Liver (tissue), 9 donors: Measurements from ENCODE around the gene C14orf119. TPM values are rescaled to one million over a fixed set of nuclear protein-coding genes. Genes with fewer than 3 reads are reported as not detected.

ENCODE experiments used
- DNase-seq: peaks from one replicate; pipeline ENCODE4 v3.0.0-alpha.2; 2017; ENCODE audit warnings: low spot score
- H3K27ac ChIP-seq, 2 donors: one replicate each; pipeline ENCODE4 v1.7.0; 2013; ENCODE audit warnings: inconsistent platforms in 2 of 2, low read length in 2 of 2, control low read depth in 1 of 2, low read depth in 1 of 2, mild to moderate bottlenecking in 1 of 2
- H3K27me3 ChIP-seq, 4 donors: one replicate each; pipeline versions ENCODE4 v1.6.1 to v1.7.0; 2013; ENCODE audit warnings: low read length in 3 of 4, inconsistent platforms in 1 of 4, mild to moderate bottlenecking in 1 of 4, moderate library complexity in 1 of 4; ENCODE audit not compliant: control insufficient read depth in 4 of 4, insufficient read depth in 4 of 4
- H3K36me3 ChIP-seq, 4 donors: one replicate each; pipeline versions ENCODE4 v1.6.1 to v1.7.0; 2013; ENCODE audit warnings: low read length in 3 of 4, mild to moderate bottlenecking in 3 of 4, low read depth in 1 of 4, moderate library complexity in 1 of 4; ENCODE audit not compliant: control insufficient read depth in 4 of 4, insufficient read depth in 3 of 4
- H3K4me1 ChIP-seq, 4 donors: one replicate each; pipeline versions ENCODE4 v1.6.1 to v1.7.0; 2013; ENCODE audit warnings: low read length in 3 of 4, mild to moderate bottlenecking in 3 of 4, moderate library complexity in 1 of 4; ENCODE audit not compliant: control insufficient read depth in 4 of 4, insufficient read depth in 4 of 4
- H3K4me3 ChIP-seq, 3 donors: one replicate each; pipeline versions ENCODE4 v1.6.1 to v1.7.0; 2013; ENCODE audit warnings: low read length in 3 of 3, control low read depth in 1 of 3, low read depth in 1 of 3, mild to moderate bottlenecking in 1 of 3
- H3K9ac ChIP-seq, 2 donors: one replicate each; pipeline ENCODE4 v1.7.0; 2013; ENCODE audit warnings: low read length in 2 of 2, mild to moderate bottlenecking in 2 of 2, moderate library complexity in 2 of 2, control low read depth in 1 of 2, low read depth in 1 of 2
- H3K9me3 ChIP-seq, 4 donors: one replicate each; pipeline versions ENCODE4 v1.6.1 to v1.7.0; 2013; ENCODE audit warnings: low read length in 3 of 4; ENCODE audit not compliant: control insufficient read depth in 4 of 4
- ATF3 ChIP-seq: IDR thresholded peaks from 2 replicates; pipeline ENCODE4 v1.6.1; 2016; ENCODE audit warnings: antibody characterized with exemption
- CTCF ChIP-seq: fragments of 150-350 bp; IDR thresholded peaks from 2 replicates; pipeline ENCODE4 v1.5.1; 2017; ENCODE audit warnings: improper control_type of control experiment, low read depth, low read length; ENCODE audit not compliant: missing input control
- EGR1 ChIP-seq, 2 donors: IDR thresholded peaks; 2 replicates each; pipeline ENCODE4 v1.6.1; 2016 to 2018; ENCODE audit warnings: antibody characterized with exemption in 2 of 2, low read depth in 2 of 2
- FOXA1 ChIP-seq: IDR thresholded peaks from 2 replicates; pipeline ENCODE4 v1.6.1; 2016; ENCODE audit warnings: antibody characterized with exemption
- FOXA2 ChIP-seq: IDR thresholded peaks from 2 replicates; pipeline ENCODE4 v1.6.1; 2016; ENCODE audit warnings: antibody characterized with exemption
- GABPA ChIP-seq, 2 donors: IDR thresholded peaks in 1 of 2; conservative IDR thresholded peaks in 1 of 2; 2 replicates each; pipeline ENCODE4 v1.6.1; 2016; ENCODE audit warnings: antibody characterized with exemption in 2 of 2, mild to moderate bottlenecking in 1 of 2, moderate library complexity in 1 of 2
- HNF4A ChIP-seq, 2 donors: conservative IDR thresholded peaks; 2 replicates each; pipeline ENCODE4 v1.6.1; 2016; ENCODE audit warnings: antibody characterized with exemption in 2 of 2, mild to moderate bottlenecking in 2 of 2
- HNF4G ChIP-seq: IDR thresholded peaks from 2 replicates; pipeline ENCODE4 v1.6.1; 2016; ENCODE audit warnings: antibody characterized with exemption
- JUND ChIP-seq, 2 donors: IDR thresholded peaks; 2 replicates each; pipeline ENCODE4 v1.6.1; 2016; ENCODE audit warnings: antibody characterized with exemption in 2 of 2
- MAX ChIP-seq: IDR thresholded peaks from 2 replicates; pipeline ENCODE4 v1.6.1; 2016; ENCODE audit warnings: antibody characterized with exemption
- NR2F2 ChIP-seq: IDR thresholded peaks from 2 replicates; pipeline ENCODE4 v1.6.1; 2016; ENCODE audit warnings: antibody characterized with exemption
- RAD21 ChIP-seq, 2 donors: IDR thresholded peaks; 2 replicates each; pipeline ENCODE4 v1.6.1; 2016; ENCODE audit warnings: antibody characterized with exemption in 2 of 2, mild to moderate bottlenecking in 2 of 2
- REST ChIP-seq: IDR thresholded peaks from 2 replicates; pipeline ENCODE4 v1.6.1; 2016; ENCODE audit warnings: antibody characterized with exemption, mild to moderate bottlenecking
- RXRA ChIP-seq, 2 donors: IDR thresholded peaks; 2 replicates each; pipeline ENCODE4 v1.6.1; 2017 to 2018; ENCODE audit warnings: antibody characterized with exemption in 2 of 2, mild to moderate bottlenecking in 1 of 2
- SP1 ChIP-seq: IDR thresholded peaks from 2 replicates; pipeline ENCODE4 v1.6.1; 2018; ENCODE audit warnings: antibody characterized with exemption, mild to moderate bottlenecking
- TAF1 ChIP-seq: conservative IDR thresholded peaks from 2 replicates; pipeline ENCODE4 v1.6.1; 2016; ENCODE audit warnings: antibody characterized with exemption, mild to moderate bottlenecking
- YY1 ChIP-seq: IDR thresholded peaks from 2 replicates; pipeline ENCODE4 v1.6.1; 2016; ENCODE audit warnings: antibody characterized with exemption, mild to moderate bottlenecking
- ZBTB33 ChIP-seq: IDR thresholded peaks from 2 replicates; pipeline ENCODE4 v1.6.1; 2016; ENCODE audit warnings: antibody characterized with exemption
- WGBS: extraction: QIAGEN DNeasy Blood & Tissue Kit; methylation state at CpG from one replicate; pipeline ENCODE4 v1.1.7; 2013; 5-methylcytosine and 5-hydroxymethylcytosine counted together
- polyA plus RNA-seq, 2 donors: library from polyadenylated mRNA; stranded (reverse) in 1 of 2; unstranded in 1 of 2; fragments of 200-250 nt in 1 of 2; fragments of >200 nt in 1 of 2; fragmentation: Nextera tagmentation in 1 of 2; extraction: Ambion mirVana in 1 of 2; gene quantifications; one replicate each; pipeline versions ENCODE4 v1.2.1 to v1.2.3, GENCODE V29; 2013 to 2015
- total RNA-seq, 2 donors: library from RNA; depleted of rRNA; stranded (reverse); fragments of >200 nt; gene quantifications; one replicate each; pipeline ENCODE4 v1.2.3, GENCODE V29; 2014
- donor health status: healthy.
- donor health status: healthy.
- donor health status: healthy.
- donor health status: healthy.
- donor health status: healthy.

C14orf119 gene
- total and polyA plus RNA-seq, 4 donors = 9.0 to 27.1 (median 17.7) TPM

- TF ChIP-seq REST (no peak), RXRA (IDR thresholded peaks at IDR 0.05) (no peak), RAD21 (IDR thresholded peaks at IDR 0.05) (no peak), HNF4A (conservative IDR thresholded peaks at IDR 0.05) (no peak), ZBTB33 (no peak)
Measured at GRCh38 chr14:23063601-23064000, 31.7 kb upstream of the C14orf119 start (continued).

GRCh38 chr14:23066368-23066767, 28.9 kb upstream of the C14orf119 start:
- Histone ChIP-seq H3K36me3 (peaks cover 14 to 55% (median 46%) of the 10 kb centered on the region in 4 donors), H3K4me3 (no peak overlapping the region), H3K9me3 (no peaks in the 10 kb centered on the region), H3K27ac (no peak overlapping the region), H3K4me1 (peaks cover 0 to 20% (median 9%) of the 10 kb centered on the region in 4 donors), H3K9ac (no peak overlapping the region), H3K27me3 (no peaks in the 10 kb centered on the region)
- DNase-seq = no peak
- TF ChIP-seq YY1 = no peak
- TF ChIP-seq MAX = no peak
- TF ChIP-seq HNF4G = no peak
- no peak for TF ChIP-seq HNF4A (conservative IDR thresholded peaks at IDR 0.05)
- TF ChIP-seq ATF3 = no peak
- no peak for TF ChIP-seq RAD21 (IDR thresholded peaks at IDR 0.05)
- TF ChIP-seq TAF1 = no peak
- no peak for TF ChIP-seq REST
- TF ChIP-seq JUND (IDR thresholded peaks at IDR 0.05) = no peak
- TF ChIP-seq CTCF = no peak
- TF ChIP-seq FOXA1 = no peak
- no peak for TF ChIP-seq FOXA2
- TF ChIP-seq RXRA (IDR thresholded peaks at IDR 0.05) = no peak
- no peak for TF ChIP-seq SP1
- TF ChIP-seq EGR1 (IDR thresholded peaks at IDR 0.05; ENCODE audit: low read depth in 2 of 2) = no peak
- no peak for TF ChIP-seq NR2F2
- TF ChIP-seq ZBTB33 = no peak
- no peak for TF ChIP-seq GABPA (IDR thresholded peaks at IDR 0.05 in 1 of 2, conservative IDR thresholded peaks at IDR 0.05 in 1 of 2)
- WGBS = 90% methylated on average over 3 of the region's 3 CpGs
